Left ventricle myocardium inferior (tissue), 1 donor: ENCODE measurements around the gene SNAPC5. TPM values are rescaled to one million over a fixed set of nuclear protein-coding genes. Genes with fewer than 3 reads are reported as not detected.
A peak's percentile ranks its signal among the peaks of the same experiment; 100 is the strongest.
"Not testable (repeated sequence)": the region's sequence is repeated elsewhere in the genome, so short reads cannot be mapped to it uniquely, and the experiment has no call there.

Source experiments
- DNase-seq: peaks from one replicate; pipeline ENCODE4 v3.0.0-alpha.2; 2020
- H3K27ac ChIP-seq: fragments of 200-600 bp; replicated peaks from 2 replicates; pipeline ENCODE4 v1.8.0; 2021
- H3K27me3 ChIP-seq: fragments of 200-600 bp; 2 replicates; pipeline ENCODE4 v1.8.0; 2021; ENCODE audit warnings: low read depth
- H3K36me3 ChIP-seq: fragments of 200-600 bp; 2 replicates; pipeline ENCODE4 v1.8.0; 2021
- H3K4me1 ChIP-seq: fragments of 200-600 bp; 2 replicates; pipeline ENCODE4 v1.8.0; 2021
- H3K4me3 ChIP-seq: fragments of 200-600 bp; 2 replicates; pipeline ENCODE4 v1.8.0; 2021; ENCODE audit warnings: mild to moderate bottlenecking, moderate library complexity
- H3K9me3 ChIP-seq: fragments of 200-600 bp; replicated peaks from 2 replicates; pipeline ENCODE4 v1.8.0; 2021
- CTCF ChIP-seq: fragments of 200-600 bp; IDR thresholded peaks from 2 replicates; pipeline ENCODE4 v1.8.0; 2021; ENCODE audit warnings: antibody characterized with exemption, mild to moderate bottlenecking, borderline replicate concordance
- intact Hi-C: fragments of 100-400 bp; cut with micrococcal nuclease; formaldehyde crosslinking; loops from one replicate; pipeline ENCODE4 v1.11.0; 2022
- total RNA-seq: library from RNA; stranded (reverse); fragmentation: NEBNext Ultra II Directional; extraction: Animal tissue kit (Norgen Biotek cat#: 25700); gene quantifications from one replicate; pipeline ENCODE4 v1.2.1, GENCODE V29; 2021
- donor health status: DM: no; HTN: yes; CAD: no; lungs with severe emphysema.

SNAPC5 gene
- total RNA-seq, 1 donor from 2014 or later = 40.9 TPM

GRCh38 chr15:66505430-66505811 is 7.9 kb upstream of the SNAPC5 start:
- H3K36me3 ChIP-seq = peaks cover 31% of the 10 kb centered on the region
- H3K27ac ChIP-seq = peak overlapping the region; percentile 92
- no peaks in the 10 kb centered on the region for H3K27me3 ChIP-seq
- TF ChIP-seq CTCF = no peak
- H3K9me3 ChIP-seq = no peaks in the 10 kb centered on the region
- intact Hi-C loops = no loop called here
- H3K4me3 ChIP-seq = peak overlapping the region; percentile 81
- H3K4me1 ChIP-seq = peaks cover 38% of the 10 kb centered on the region
- DNase-seq = no peak

- no peaks in the 10 kb centered on the region for H3K9me3 ChIP-seq
- TF ChIP-seq CTCF = no peak
- intact Hi-C loops = no loop called here
- peaks cover 37% of the 10 kb centered on the region for H3K36me3 ChIP-seq
- H3K4me3 ChIP-seq = peak within 1 kb of the TSS; percentile 81
- peaks cover 38% of the 10 kb centered on the region for H3K4me1 ChIP-seq
- H3K27me3 ChIP-seq = no peaks in the 10 kb centered on the region
- peak; percentile 81 for DNase-seq
- peak within 1 kb of the TSS; percentile 92 for H3K27ac ChIP-seq
Measured at GRCh38 chr15:66504563-66505429, 7.2 kb upstream of the SNAPC5 start, which contains the start of the genes RPL4 and ZWILCH. TSS of gene RPL4 (minus strand) at chr15:66504855. CDS start at chr15:66504790, 65 bp downstream. TSS of gene ZWILCH (plus strand) at chr15:66505326. CDS start at chr15:66505339, 13 bp downstream.

- H3K4me3 ChIP-seq = peak overlapping the region; percentile 81
- H3K4me1 ChIP-seq = peaks cover 38% of the 10 kb centered on the region
- no peaks in the 10 kb centered on the region for H3K27me3 ChIP-seq
- peak overlapping the region; percentile 92 for H3K27ac ChIP-seq
- peaks cover 45% of the 10 kb centered on the region for H3K36me3 ChIP-seq
- intact Hi-C loops = no loop called here
- TF ChIP-seq CTCF = no peak
- H3K9me3 ChIP-seq = no peaks in the 10 kb centered on the region
- no peak for DNase-seq
Measured at GRCh38 chr15:66503780-66504562, 6.4 kb upstream of the SNAPC5 start.

- intact Hi-C loops = not testable (repeated sequence)
Measured at GRCh38 chr15:66503041-66503648, 5.6 kb upstream of the SNAPC5 start.

GRCh38 chr15:66502491-66502890 is 4.9 kb upstream of the SNAPC5 start:
- DNase-seq = no peak
- TF ChIP-seq CTCF = no peak
- Histone ChIP-seq H3K9me3 (no peaks in the 10 kb centered on the region), H3K27me3 (no peaks in the 10 kb centered on the region), H3K36me3 (peaks cover 56% of the 10 kb centered on the region), H3K4me1 (peaks cover 52% of the 10 kb centered on the region), H3K27ac (no peak overlapping the region), H3K4me3 (no peak overlapping the region)
- intact Hi-C loops = no loop called here

More at GRCh38 chr15:66503041-66503648, 5.6 kb upstream of the SNAPC5 start:
- not testable (repeated sequence) for H3K27me3 ChIP-seq, H3K9me3 ChIP-seq, DNase-seq
- peak overlapping the region; percentile 92 for H3K27ac ChIP-seq
- H3K4me1 ChIP-seq = peaks cover 47% of the 10 kb centered on the region
- H3K4me3 ChIP-seq = peak overlapping the region; percentile 81
- peaks cover 53% of the 10 kb centered on the region for H3K36me3 ChIP-seq

GRCh38 chr15:66500346-66500745 is 2.8 kb upstream of the SNAPC5 start:
- intact Hi-C loops, H3K4me3 ChIP-seq, H3K27ac ChIP-seq, H3K27me3 ChIP-seq, DNase-seq, H3K9me3 ChIP-seq: not testable (repeated sequence)
- Histone ChIP-seq H3K36me3 (peaks cover 61% of the 10 kb centered on the region), H3K4me1 (peaks cover 64% of the 10 kb centered on the region)
